ENCODE measurements around the gene CFTR. TPM values are rescaled to one million over a fixed set of nuclear protein-coding genes. Genes with fewer than 3 reads are reported as not detected.

The CFTR gene
- total RNA-seq, 1 experiment from 2014 or later: not detected

- no TSS peak for BruUV-seq (replicated peaks)
- H3K27me3 ChIP-seq (ENCODE audit: insufficient read depth, low read length): no peaks in the 10 kb centered on the region
- ChIA-PET RAD21 (ENCODE audit: low non-redundant PET in 1 of 2, low total read pairs in 2 of 2, uncharacterized antibody in 2 of 2, unreplicated experiment in 2 of 2) (interaction anchor here in 1 of 2 experiments (1.1 kb wide), 1 partner anchor 276 kb away, joined by 3 read pairs; no protein-coding TSS in a partner anchor), CTCF (interaction anchor here (1.0 kb wide), 2 partner anchors 11 to 216 kb away, joined by 3 read pairs; no protein-coding TSS in a partner anchor), POLR2A (no interaction called here)
- no peak for ATAC-seq
- no peaks in the 10 kb centered on the region for H4K20me1 ChIP-seq (ENCODE audit: insufficient read depth)
- no peaks in the 10 kb centered on the region for H3K9me2 ChIP-seq (ENCODE audit: insufficient read depth)
- intact Hi-C loops (cut with micrococcal nuclease): loop anchor here (2.0 to 5.0 kb wide), 2 partner anchors 216 to 1502 kb away; no protein-coding TSS in a partner anchor
- TF ChIP-seq CEBPB (IDR thresholded peaks at IDR 0.05; ENCODE audit: low read depth) (no peak), EGR1 (IDR thresholded peaks at IDR 0.05; ENCODE audit: low read depth) (no peak), TCF7L2 (IDR thresholded peaks at IDR 0.05; ENCODE audit: borderline replicate concordance, extremely low read depth, insufficient read depth, insufficient read length) (no peak), ATF3 (IDR thresholded peaks at IDR 0.05) (no peak), CBX3 (IDR thresholded peaks at IDR 0.05; ENCODE audit: low read depth) (no peak), YY1 (IDR thresholded peaks at IDR 0.05; ENCODE audit: extremely low read depth, insufficient replicate concordance, low read depth, low read length) (no peak), FOSL1 (IDR thresholded peaks at IDR 0.05; ENCODE audit: low read depth) (no peak), ZNF274 (IDR thresholded peaks at IDR 0.05; ENCODE audit: low read depth, low read length) (no peak)
- H3K4me3 ChIP-seq (replicated peaks in 1 of 2; ENCODE audit: low read depth in 1 of 2, low read length in 2 of 2): no peak overlapping the region
- no peak overlapping the region for H2AFZ ChIP-seq (ENCODE audit: low read depth, low read length, poor library complexity, severe bottlenecking)
- no peaks in the 10 kb centered on the region for H3K9me3 ChIP-seq (ENCODE audit: control insufficient read depth in 1 of 2, insufficient read depth in 1 of 2, low read depth in 1 of 2, low read length in 2 of 2)
- no peak overlapping the region for H3K9ac ChIP-seq (ENCODE audit: low read length)
- no peak for DNase-seq (ENCODE audit: low read depth, low spot score)
- no peaks in the 10 kb centered on the region for H3K36me3 ChIP-seq (ENCODE audit: control insufficient read depth in 1 of 2, insufficient read depth in 2 of 2, low read length in 2 of 2)
- H3K4me1 ChIP-seq (ENCODE audit: control insufficient read depth in 1 of 2, insufficient read depth in 2 of 2, low read length in 2 of 2): no peaks in the 10 kb centered on the region
- no peak overlapping the region for H3K4me2 ChIP-seq (ENCODE audit: low read length)
- no peaks in the 10 kb centered on the region for H3K79me2 ChIP-seq (ENCODE audit: insufficient read depth, low read length)
- no peak overlapping the region for H3K27ac ChIP-seq (ENCODE audit: low read depth, low read length)
These were observed 194.8 kb downstream of the CFTR start for GRCh38 chr7:117674617-117675016.
